ENCODE results near the gene PPP2R2C. TPM values are rescaled to one million over a fixed set of nuclear protein-coding genes. Genes with fewer than 3 reads are reported as not detected.

The PPP2R2C gene
- total RNA-seq, 6 experiments from 2014 or later = 0.12 to 0.27 TPM; not detected in 4

DNA sequence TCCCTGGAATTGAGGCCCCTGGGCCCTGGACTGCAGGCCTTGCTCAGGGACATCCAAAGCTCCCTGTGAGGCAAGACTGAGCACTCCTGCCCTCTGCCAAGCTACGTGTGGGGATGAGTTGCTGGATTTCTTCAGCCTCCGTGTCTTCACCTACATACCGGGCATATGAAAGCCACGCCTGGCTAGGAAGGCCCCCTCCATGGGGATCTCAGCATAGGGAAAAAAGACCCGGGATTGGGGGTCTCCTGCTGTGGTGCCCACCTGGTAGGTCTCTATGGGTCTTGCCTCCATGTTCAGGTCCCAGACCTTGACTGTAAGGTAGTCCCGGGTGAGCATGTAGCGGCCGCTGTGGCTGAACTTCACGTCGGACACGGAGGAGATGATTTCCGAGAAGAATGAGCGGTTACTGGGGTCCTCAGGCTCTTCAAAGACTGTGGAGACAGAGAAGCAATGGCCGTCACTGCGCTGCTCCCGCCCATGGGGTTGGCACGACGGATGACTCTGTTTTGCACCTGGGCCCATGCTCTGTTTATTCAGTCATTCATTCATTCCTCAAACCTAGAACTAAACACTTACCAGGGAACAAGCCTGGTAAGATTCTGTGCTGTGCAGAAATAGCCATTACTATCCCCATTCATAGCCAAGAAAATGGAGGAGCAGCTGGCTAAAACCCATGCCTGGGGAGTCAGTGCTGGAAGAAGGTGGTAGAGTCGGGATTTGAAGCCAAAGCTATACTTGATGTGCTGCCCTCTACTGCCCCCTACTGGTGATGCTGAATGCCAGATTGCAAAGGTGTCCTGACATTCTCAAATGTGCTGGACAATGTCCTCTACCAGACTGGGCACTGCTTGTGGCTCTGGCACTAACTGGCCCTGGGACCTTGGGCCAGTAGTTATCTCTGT is 138.9 kb downstream of the PPP2R2C start:
- no peaks in the 10 kb centered on the region for H3K27me3 ChIP-seq
- intact Hi-C loops (cut with DNase I) = no loop called here
- no peaks in the 10 kb centered on the region for H3K36me3 ChIP-seq
- H3K27ac ChIP-seq = no peak overlapping the region
- no peak for TF ChIP-seq POLR2A (IDR thresholded peaks at IDR 0.05)
- peak; percentile 19 to 48 (median 36) for TF ChIP-seq CTCF (IDR thresholded peaks at IDR 0.05)
- no peak overlapping the region for H3K4me3 ChIP-seq
- DNase-seq (peak in 1 of 3 donors; percentile 44), ATAC-seq (no peak)
- 42% methylated on average over 4 of the region's 19 CpGs for WGBS (ENCODE audit: insufficient coverage, low coverage, low lambda C conversion rate, missing lambda C conversion rate)
- no peaks in the 10 kb centered on the region for H3K9me3 ChIP-seq
- H3K4me1 ChIP-seq = no peaks in the 10 kb centered on the region

DNA sequence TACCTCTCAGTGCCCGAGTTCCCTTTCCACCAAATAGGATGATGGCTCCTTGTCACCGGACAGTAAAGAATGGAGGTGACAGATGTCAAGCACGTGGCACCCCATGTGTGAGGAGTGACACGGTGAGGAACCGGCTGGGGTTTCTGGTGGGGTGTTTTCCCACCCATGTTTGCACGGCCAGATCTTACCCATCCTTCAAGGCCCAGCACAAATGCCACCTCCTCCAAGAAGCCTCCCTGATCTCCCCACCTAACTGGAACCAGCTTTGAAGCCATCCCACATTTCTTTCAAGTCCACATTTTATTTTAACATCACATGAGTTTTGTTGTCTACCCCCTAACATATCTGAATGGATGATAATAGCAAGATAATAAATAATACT is 139.8 kb downstream of the PPP2R2C start:
- DNase-seq (no peak), ATAC-seq (no peak)
- H3K4me1 ChIP-seq = no peaks in the 10 kb centered on the region
- intact Hi-C loops (cut with DNase I) = no loop called here
- H3K9me3 ChIP-seq = no peaks in the 10 kb centered on the region
- no peaks in the 10 kb centered on the region for H3K36me3 ChIP-seq
- no CpG with 5 or more reads among the region's 6 CpGs for WGBS (ENCODE audit: insufficient coverage, low coverage, low lambda C conversion rate, missing lambda C conversion rate)
- no peaks in the 10 kb centered on the region for H3K27me3 ChIP-seq
- no peak overlapping the region for H3K27ac ChIP-seq
- H3K4me3 ChIP-seq = no peak overlapping the region
- no peak for TF ChIP-seq POLR2A (IDR thresholded peaks at IDR 0.05)
- no peak for TF ChIP-seq CTCF (IDR thresholded peaks at IDR 0.05)

GRCh38 chr4:6332042-6332668 is 140.3 kb downstream of the PPP2R2C start:
- no peak overlapping the region for H3K4me3 ChIP-seq
- H3K36me3 ChIP-seq = no peaks in the 10 kb centered on the region
- no peaks in the 10 kb centered on the region for H3K4me1 ChIP-seq
- intact Hi-C loops (cut with DNase I) = no loop called here
- no peak overlapping the region for H3K27ac ChIP-seq
- WGBS (ENCODE audit: insufficient coverage, low coverage, low lambda C conversion rate, missing lambda C conversion rate) = 20% methylated on average over 1 of the region's 18 CpGs
- no peaks in the 10 kb centered on the region for H3K27me3 ChIP-seq
- peak; percentile 42 to 70 (median 64) for TF ChIP-seq CTCF (IDR thresholded peaks at IDR 0.05)
- no peak for TF ChIP-seq POLR2A (IDR thresholded peaks at IDR 0.05)
- H3K9me3 ChIP-seq = no peaks in the 10 kb centered on the region
- ATAC-seq (peak; percentile 12 to 54 (median 40)), DNase-seq (no peak)

GRCh38 chr4:6331468-6331867 is 140.9 kb downstream of the PPP2R2C start:
- H3K4me3 ChIP-seq = no peak overlapping the region
- no peak for ATAC-seq
- intact Hi-C loops (cut with DNase I) = no loop called here
- DNase-seq = no peak
- TF ChIP-seq CTCF (IDR thresholded peaks at IDR 0.05) (no peak), POLR2A (IDR thresholded peaks at IDR 0.05) (no peak)
- no peaks in the 10 kb centered on the region for H3K27me3 ChIP-seq
- WGBS (ENCODE audit: insufficient coverage, low coverage, low lambda C conversion rate, missing lambda C conversion rate) = 100% methylated on average over 2 of the region's 6 CpGs
- no peaks in the 10 kb centered on the region for H3K9me3 ChIP-seq
- no peak overlapping the region for H3K27ac ChIP-seq
- no peaks in the 10 kb centered on the region for H3K36me3 ChIP-seq
- H3K4me1 ChIP-seq = no peaks in the 10 kb centered on the region

Data from right lobe of liver (tissue), 6 donors.